Measurements from ENCODE around the gene JUND. TPM values are rescaled to one million over a fixed set of nuclear protein-coding genes. Genes with fewer than 3 reads are reported as not detected.

The JUND gene
- total and polyA plus RNA-seq, 2 experiments from 2014 or later = 40.0 to 181 TPM

GRCh38 chr19:18230941-18231734 is 50.3 kb downstream of the JUND start:
- no peak; the same call in 1 of the 3 replicates for ATAC-seq
- no peak overlapping the region for H3K27ac Mint-ChIP-seq
- Histone ChIP-seq H3K36me3 (ENCODE audit: insufficient read depth) (no peaks in the 10 kb centered on the region), H3K4me1 (ENCODE audit: insufficient read depth) (peaks cover 21% of the 10 kb centered on the region), H3K4me2 (peak overlapping the region; percentile 95), H3K27ac (ENCODE audit: low read depth) (peak overlapping the region; percentile 83), H3K9me2 (ENCODE audit: insufficient read depth) (no peaks in the 10 kb centered on the region), H3K4me3 (peak overlapping the region; percentile 72), H4K20me1 (replicated peaks; ENCODE audit: insufficient read depth) (no peaks in the 10 kb centered on the region), H2AFZ (no peak overlapping the region), H3K27me3 (ENCODE audit: insufficient read depth) (peaks cover 13% of the 10 kb centered on the region), H3K79me2 (replicated peaks; ENCODE audit: insufficient read depth) (no peaks in the 10 kb centered on the region), H3F3A (replicated peaks; ENCODE audit: low read depth) (peaks cover 46% of the 10 kb centered on the region)
- H3K27me3 Mint-ChIP-seq (ENCODE audit: insufficient read depth, low read depth, poor library complexity) = peaks cover 40% of the 10 kb centered on the region
- H3K4me3 Mint-ChIP-seq = peak overlapping the region; percentile 52
- no peaks in the 10 kb centered on the region; the same call in 1 of the 3 replicates for H3K36me3 Mint-ChIP-seq (ENCODE audit: low read depth)
- peaks cover 38% of the 10 kb centered on the region for H3K4me1 Mint-ChIP-seq
- H3K9me3 Mint-ChIP-seq = no peaks in the 10 kb centered on the region; the same call in 1 of the 3 replicates
- TF ChIP-seq ETS1 (IDR thresholded peaks at IDR 0.05) (no peak), ZNF114 (CRISPR knock-in tag; IDR thresholded peaks at IDR 0.05) (no peak), CREB1 (CRISPR knock-in tag; IDR thresholded peaks at IDR 0.05; ENCODE audit: low read depth) (no peak), REST (IDR thresholded peaks at IDR 0.05; ENCODE audit: unreplicated experiment) (no peak), EZH2 (IDR thresholded peaks at IDR 0.05; ENCODE audit: low read depth, unreplicated experiment) (no peak), CTCF (conservative IDR thresholded peaks at IDR 0.05; ENCODE audit: low read depth in 2 of 2) (no peak), ZNF331 (CRISPR knock-in tag; IDR thresholded peaks at IDR 0.05; ENCODE audit: low read depth) (no peak), POLR2AphosphoS5 (IDR thresholded peaks at IDR 0.05; ENCODE audit: low read depth) (no peak), ZNF462 (CRISPR knock-in tag; IDR thresholded peaks at IDR 0.05) (no peak), NANOG (IDR thresholded peaks at IDR 0.05; ENCODE audit: borderline replicate concordance) (no peak), JUNB (IDR thresholded peaks at IDR 0.05; ENCODE audit: unreplicated experiment) (no peak)
- peak; percentile 34 for DNase-seq (ENCODE audit: low spot score)
